HG03196 (cell line): Measurements from ENCODE around the gene TBX15.

Experiments
- ATAC-seq: cut with Tn5 transposase; IDR thresholded peaks from one replicate; pipeline ENCODE4 v1.9.1; 2021; ENCODE audit not compliant: unreplicated experiment

The TBX15 gene

DNA sequence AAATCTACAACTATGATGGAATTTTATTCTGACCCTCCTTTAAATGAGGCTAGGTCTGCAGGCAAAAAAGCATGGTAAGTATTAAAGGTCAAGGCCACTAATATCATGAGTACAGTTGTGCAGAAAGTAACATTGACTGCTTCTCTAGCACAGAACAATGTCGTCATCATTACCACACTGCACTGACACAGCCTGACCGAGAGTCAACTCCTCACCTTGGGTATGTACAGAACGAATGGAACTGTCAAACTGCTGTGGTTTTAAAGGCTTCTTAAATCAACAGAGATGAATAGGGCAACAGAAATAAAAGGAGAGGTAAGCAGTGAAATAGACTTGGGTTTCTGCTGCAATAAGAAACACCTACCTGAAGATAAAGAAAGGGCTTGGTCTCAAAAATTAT lies 88.8 kb downstream of the TBX15 start:
- ATAC-seq = no peak

DNA sequence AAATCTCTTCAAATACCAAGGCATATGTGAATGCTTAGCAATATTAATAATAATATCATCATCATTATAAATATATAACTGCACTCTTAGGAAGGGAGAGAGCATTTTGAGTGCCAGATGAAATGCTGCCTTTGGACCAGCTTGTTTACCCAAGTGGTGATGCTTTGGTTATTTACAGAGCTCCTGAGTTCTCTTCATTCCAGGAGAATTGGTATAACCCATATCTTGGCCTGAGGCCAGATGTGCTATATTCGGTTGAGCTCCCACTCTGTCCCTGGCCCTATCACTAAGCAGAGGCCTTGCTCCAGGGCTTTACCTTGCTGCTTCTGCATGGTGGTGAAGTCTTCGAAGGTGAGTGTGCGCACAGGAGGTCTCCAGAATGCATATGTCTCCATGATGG lies 89.4 kb downstream of the TBX15 start:
- no peak for ATAC-seq

DNA sequence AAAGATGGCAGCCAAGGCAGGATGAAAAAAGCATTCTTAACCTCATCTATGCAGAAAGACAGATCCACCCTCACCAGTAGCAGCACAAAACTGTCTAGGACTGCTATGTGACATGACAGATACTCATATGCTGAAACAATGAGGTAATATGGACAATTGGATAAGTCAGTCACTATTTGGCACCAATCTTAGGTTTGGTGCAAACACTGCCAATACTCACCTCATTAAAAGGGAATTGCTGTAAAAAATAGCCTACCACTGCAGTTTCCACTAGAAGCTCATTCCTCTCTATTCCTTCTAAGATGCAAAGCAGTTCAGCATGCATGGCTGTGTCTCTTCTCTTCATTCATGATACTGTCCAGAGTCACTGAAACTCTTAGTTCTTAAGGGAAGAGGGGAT lies 91.7 kb downstream of the TBX15 start:
- ATAC-seq = no peak

DNA sequence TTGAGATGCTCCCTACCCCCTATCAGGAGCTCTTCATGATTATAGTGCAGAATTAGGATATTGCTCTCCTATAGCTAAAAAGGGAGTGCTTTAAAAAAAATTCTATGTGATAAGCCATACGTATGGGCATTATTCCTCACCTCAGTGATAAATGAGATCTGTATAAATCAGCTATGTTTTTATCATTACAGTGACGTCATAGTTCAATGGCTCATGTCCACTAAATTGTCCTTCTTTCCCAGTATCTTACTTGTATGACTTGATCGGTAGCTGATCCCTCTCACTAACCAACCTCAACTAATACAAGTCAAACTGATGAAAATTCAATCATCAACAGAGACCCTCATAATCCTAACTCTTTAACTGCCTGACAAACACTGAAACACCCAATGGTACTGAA lies 93.3 kb downstream of the TBX15 start:
- no peak for ATAC-seq

DNA sequence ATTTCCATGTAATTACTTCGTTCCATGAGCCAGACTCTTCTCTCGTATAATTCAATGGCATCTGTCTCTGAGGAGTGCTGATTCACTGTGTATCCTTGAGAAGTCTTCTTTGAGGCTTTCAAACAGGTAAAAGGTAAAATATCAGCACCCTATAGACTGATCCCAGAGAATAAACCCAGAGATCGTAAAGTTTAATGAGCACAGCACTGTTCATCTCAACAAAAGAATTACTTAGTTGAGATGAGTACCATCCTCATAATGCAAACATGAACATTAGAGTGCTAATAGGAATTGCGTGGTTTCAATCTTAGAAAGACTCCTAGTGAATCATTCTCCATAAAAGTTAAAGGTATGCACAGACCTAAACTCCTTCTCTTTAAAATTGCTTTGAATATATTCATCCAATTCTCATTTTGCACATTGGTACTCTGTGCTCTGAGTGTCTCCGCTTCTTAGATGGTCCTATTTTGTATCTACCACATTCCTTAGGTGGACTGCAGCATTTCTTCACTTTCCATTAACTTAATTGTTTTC lies 97.2 kb downstream of the TBX15 start:
- no peak for ATAC-seq

DNA sequence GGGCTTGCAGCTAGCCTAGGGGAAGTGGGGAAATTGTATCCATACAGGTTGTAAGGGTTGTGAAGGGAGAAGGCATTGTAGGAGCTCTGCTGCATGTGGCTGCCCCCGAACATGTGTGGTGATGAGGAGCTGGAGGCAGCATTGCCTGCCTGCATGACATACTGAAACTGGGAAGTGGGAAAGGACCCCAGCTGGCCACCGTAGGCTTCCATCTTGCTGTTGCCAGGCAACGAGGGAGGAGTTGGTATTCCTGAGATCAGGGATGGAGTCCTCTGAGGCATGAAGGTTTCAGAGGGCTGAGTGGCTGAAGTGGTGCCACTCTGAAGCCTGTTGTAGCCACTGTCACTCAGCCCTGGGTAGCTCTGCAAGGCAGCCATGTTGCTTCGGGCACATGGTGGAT lies 103.2 kb downstream of the TBX15 start:
- ATAC-seq = no peak

DNA sequence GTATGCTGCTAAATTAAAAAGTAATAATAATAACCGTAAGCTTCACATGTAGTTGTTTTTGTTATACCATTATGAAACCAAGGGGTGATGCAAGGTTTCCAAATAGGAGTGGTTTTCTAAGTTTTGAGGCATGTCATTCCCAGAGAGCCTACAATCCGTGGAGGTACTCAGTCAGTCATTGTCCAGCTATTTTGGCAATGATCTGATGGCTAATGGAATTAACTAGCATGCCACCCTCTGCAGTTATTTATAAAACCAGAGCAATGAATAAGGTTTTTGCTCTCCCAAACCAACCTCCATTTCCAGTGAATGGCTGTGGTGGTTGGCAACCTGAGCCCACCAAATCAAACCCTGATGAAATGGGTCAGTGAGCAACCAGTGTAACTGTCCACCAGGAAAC lies 106.4 kb downstream of the TBX15 start:
- no peak for ATAC-seq

GRCh38 chr1:118878661-118879060 lies 109.5 kb downstream of the TBX15 start:
- no peak for ATAC-seq

- no peak for ATAC-seq
Observed at GRCh38 chr1:118877668-118878396, 110.3 kb downstream of the TBX15 start.

GRCh38 chr1:118871582-118872171 lies 116.5 kb downstream of the TBX15 start:
- ATAC-seq = no peak

DNA sequence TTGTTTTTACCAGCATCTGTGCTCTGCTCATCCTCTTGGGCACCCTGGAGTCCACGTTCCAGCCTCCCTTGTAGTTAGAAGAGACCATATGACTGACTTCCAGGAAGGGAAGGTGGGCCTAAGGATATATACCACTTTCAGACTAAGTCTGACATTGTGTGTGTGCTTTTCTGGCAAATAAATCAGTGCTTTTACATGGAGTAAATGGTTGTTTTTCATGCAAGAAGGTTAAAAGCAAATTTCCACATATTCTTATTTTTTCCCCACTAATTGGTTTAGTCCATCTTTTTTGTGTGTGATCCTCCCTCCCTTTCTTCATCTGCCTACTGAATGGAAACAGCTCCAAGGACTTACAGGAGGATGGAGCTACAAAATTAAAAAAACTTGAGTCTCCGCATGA lies 119.8 kb downstream of the TBX15 start:
- no peak for ATAC-seq

- no peak for ATAC-seq
Observed at GRCh38 chr1:118866330-118866729, 121.8 kb downstream of the TBX15 start.

DNA sequence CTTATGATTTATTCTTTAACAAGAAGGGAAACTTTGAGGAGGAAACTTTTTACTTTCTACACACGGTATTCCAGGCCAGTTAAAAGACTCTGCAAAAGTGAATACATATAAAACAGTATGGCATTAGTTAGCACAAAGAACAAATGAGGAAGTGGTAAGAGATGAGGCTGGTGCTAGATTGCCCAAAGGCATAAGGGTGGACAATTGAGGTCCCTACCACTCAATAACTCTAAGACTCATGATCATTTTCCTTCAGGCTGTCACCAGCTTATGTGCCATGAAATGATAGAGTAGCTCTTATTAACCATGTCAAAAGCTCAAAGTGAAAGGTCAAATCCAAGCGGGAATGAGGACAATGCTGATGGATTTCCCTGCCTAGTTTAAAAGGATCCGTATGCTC lies 124.5 kb downstream of the TBX15 start:
- ATAC-seq = no peak

- ATAC-seq = peak; percentile 65
Observed at GRCh38 chr1:118862755-118863154, 125.4 kb downstream of the TBX15 start.

DNA sequence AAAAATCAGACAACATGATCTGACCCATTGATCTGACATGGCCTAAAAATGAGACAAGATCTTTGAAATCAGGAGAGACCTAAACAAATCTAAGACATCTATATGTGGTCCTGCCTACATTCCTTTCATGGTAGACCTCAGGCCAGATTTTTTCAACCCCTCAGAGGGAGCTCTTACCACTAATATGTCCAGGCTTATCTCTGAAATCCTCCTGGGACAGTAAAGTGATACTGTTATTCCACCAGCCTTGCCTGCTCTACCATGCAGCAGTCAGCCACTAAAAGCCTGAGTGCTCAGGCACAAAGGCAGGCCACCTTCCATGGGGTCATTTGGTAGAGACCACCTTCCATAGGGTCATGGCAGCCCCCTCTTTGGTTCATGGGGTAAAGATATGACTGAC lies 126.9 kb downstream of the TBX15 start:
- ATAC-seq = no peak

DNA sequence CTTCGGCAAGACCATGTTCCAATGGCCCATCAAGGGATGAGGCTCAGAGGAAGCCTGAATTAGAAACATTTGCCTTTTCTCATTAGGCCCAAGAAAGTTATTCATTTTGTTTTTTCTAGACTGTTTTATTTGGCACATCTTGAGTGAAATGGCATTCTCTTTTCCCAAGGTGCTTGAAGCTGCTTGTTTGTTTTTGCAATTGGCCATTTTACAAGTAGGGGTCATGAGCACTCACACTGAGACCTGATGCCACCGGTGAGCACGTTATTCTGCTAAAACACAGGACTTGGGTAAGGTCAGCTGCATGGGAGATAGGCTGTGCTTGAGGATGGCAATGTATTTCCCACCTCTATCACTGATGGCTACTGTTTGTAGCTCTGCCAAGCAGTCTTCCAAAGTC lies 128.1 kb downstream of the TBX15 start:
- no peak for ATAC-seq

DNA sequence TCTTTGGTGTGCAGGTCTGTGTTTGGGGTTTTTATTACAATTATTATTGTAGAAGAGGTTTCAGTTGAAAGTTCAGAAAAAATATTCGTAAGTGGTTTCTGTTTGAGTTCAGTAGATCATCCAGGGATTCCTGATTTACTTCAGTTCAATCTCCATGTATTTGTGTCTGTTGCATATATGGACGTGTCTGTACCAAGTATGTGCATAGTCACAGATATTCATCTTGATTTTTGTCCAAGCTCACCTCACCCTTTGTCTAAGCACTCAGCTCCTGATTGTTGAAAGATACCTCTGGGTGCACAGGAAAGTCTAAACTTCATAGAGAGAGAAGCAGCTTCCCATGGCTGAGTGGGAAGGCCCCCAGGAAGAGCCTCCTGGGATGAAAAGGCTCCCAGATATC lies 141.7 kb downstream of the TBX15 start:
- no peak for ATAC-seq

GRCh38 chr1:118842452-118843201 lies 145.5 kb downstream of the TBX15 start:
- no peak for ATAC-seq

GRCh38 chr1:118841521-118841920 lies 146.6 kb downstream of the TBX15 start:
- no peak for ATAC-seq
